HG03196 (cell line): Measurements from ENCODE around the gene AZU1.
"Not testable (repeated sequence)": the region's sequence is repeated elsewhere in the genome, so short reads cannot be mapped to it uniquely, and the experiment has no call there.

ENCODE experiments used
- ATAC-seq: cut with Tn5 transposase; IDR thresholded peaks from one replicate; pipeline ENCODE4 v1.9.1; 2021; ENCODE audit not compliant: unreplicated experiment

Gene AZU1

DNA sequence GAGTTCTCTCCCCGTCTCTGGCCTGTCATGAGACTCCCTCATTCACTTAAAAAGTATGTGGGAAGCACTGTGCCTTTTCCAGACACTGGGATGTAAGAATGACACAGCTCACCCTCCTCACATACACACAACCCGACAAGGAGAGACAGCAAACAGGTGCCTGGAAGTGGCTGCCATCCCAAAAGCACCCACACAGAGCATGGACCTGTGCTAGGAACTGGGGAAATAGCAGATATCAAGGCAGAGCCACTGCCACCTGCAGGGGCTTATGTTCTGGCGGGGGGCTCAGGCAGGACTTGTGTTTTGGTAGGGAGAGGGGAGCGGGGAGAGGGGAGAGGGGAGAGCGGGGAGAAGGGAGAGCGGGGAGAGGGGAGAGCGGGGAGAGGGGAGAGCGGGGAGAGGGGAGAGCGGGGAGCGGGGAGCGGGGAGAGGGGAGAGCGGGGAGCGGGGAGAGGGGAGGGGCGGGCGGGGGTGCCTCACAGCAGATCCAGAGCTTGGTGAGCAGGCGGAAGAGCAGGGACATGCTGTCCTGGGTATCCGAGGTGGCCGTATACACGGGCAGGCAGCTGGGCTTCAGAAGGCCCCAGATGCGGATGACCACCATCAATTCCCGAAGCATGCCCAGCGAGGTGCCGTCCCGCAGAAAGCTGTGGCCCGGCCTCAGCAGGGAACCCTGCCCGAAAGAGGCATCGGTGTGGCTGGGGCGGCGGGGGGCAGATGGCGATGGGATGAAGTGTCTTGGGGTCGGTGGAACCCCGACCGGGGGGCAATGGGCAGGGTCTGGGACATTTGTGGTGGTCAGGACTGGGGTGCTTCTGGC lies 44.0 kb downstream of the AZU1 start:
- ATAC-seq, result no peak

DNA sequence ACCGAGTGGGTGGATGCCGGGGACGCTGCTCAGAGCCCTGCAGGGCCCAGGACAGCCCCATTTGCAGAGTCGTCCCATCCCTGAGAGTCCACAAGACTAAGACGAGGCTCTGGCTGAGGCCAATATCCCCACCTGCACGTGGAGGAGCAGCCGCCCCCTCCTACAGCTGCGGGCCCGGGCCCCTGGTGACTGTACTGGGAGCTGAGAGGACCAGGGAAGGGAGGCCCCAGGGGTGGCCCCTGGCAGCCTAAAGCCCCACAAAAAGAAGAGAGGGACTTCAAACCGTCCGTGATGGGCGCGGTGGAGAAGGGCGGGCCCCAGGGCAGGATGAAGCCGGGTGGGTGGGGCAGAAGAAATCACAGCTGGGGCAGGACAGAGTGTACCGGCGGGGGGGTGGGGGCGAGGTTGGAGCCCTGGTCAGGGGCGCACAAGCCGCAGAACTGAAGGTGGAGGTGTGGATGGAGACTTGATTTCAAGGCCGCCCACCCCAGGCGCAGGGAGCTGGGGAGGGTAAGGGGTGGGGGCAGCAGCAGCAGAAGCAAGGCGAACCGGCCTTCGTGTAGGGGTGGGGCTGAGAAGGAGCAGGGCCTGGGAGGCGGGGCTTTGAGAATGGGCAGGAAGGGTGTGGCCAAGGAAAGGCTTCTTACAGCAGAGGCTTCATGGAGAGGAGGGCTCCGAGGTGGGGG lies 44.8 kb downstream of the AZU1 start:
- no peak for ATAC-seq

GRCh38 chr19:873084-873483 lies 45.4 kb downstream of the AZU1 start:
- ATAC-seq, result no peak

DNA sequence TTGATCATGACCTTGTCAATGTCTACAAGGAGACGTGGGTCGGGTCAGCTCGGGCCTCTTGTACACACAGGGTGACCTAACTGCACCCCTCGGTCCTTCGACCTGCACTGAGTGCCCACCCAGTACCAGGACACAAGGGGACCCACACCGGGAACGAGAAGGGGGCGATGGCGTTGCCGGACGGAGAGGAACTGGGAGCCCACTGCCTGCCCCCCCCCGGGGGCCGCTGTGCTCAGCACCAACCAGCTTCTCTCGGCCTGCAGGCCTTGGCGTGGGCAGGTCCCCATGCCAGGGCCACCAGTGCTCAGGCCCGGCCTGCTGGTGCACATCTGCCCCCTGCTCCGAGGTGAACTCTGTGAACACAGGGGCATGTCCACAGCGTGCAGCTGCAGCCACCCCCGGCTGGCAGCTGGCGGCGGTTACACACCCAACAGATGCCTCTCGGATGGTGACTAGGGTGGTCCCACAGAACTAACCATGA lies 46.0 kb downstream of the AZU1 start:
- ATAC-seq, result no peak

GRCh38 chr19:875265-875879 lies 47.7 kb downstream of the AZU1 start:
- no peak for ATAC-seq

DNA sequence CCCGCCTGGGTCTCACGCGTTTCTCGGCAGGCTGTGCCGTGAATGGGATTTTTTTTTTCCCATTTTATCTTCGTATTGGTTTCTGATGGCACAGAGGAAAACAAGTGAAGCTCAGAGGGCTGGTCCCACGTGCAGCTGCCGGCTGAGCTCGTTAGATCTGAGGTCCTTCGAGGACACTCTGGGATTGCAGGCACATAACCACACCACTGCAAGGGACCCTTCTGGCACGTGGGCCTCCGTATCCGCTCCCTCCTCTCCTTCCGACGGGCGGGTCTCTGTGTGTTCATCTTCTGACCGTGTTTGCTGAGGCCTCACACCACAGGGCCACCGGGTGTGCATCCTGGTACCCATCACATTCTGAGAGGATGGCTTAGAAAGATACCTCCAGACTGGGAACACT lies 48.5 kb downstream of the AZU1 start:
- ATAC-seq, result no peak

GRCh38 chr19:876780-877314 lies 49.2 kb downstream of the AZU1 start:
- no peak for ATAC-seq

DNA sequence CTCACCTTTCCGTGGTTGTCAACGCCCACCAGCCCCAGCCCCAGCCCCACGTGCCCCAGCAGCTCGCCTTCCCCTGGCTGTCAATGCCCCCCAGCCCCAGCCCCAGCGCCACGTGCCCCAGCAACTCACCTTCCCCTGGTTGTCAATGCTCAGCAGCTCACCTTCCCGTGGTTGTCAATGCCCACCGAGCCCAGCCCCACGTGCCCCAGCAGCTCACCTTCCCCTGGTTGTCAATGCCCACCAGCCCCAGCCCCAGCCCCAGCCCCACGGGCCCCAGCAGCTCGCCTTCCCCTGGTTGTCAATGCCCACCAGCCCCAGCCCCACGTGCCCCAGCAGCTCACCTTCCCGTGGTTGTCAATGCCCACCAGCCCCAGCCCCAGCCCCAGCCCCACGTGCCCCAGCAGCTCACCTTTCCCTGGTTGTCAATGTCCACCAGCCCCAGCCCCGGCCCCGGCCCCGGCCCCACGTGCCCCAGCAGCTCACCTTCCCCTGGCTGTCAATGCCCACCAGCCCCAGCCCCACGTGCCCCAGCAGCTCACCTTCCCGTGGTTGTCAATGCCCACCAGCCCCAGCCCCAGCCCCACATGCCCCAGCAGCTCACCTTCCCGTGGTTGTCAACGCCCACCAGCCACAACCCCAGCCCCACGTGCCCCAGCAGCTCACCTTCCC lies 50.5 kb downstream of the AZU1 start:
- not testable (repeated sequence) for ATAC-seq

DNA sequence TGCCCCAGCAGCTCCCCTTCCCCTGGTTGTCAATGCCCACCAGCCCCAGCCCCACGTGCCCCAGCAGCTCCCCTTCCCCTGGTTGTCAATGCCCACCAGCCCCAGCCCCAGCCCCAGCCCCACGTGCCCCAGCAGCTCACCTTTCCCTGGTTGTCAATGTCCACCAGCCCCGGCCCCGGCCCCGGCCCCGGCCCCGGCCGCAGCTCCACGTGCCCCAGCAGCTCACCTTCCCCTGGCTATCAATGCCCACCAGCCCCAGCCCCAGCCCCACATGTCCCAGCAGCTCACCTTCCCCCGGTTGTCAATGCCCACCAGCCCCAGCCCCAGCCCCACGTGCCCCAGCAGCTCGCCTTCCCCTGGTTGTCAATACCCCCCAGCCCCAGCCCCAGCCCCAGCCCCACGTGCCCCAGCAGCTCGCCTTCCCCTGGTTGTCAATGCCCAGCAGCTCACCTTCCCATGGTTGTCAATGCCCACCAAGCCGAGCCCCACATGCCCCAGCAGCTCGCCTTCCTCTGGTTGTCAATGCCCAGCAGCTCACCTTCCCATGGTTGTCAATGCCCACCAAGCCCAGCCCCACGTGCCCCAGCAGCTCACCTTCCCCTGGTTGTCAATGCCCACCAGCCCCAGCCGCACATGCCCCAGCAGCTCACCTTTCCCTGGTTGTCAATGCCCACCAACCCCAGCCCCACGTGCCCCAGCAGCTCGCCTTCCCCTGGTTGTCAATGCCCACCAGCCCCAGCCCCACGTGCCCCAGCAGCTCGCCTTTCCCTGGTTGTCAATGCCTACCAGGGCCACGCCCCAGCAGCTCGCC lies 51.3 kb downstream of the AZU1 start:
- ATAC-seq, result not testable (repeated sequence)

DNA sequence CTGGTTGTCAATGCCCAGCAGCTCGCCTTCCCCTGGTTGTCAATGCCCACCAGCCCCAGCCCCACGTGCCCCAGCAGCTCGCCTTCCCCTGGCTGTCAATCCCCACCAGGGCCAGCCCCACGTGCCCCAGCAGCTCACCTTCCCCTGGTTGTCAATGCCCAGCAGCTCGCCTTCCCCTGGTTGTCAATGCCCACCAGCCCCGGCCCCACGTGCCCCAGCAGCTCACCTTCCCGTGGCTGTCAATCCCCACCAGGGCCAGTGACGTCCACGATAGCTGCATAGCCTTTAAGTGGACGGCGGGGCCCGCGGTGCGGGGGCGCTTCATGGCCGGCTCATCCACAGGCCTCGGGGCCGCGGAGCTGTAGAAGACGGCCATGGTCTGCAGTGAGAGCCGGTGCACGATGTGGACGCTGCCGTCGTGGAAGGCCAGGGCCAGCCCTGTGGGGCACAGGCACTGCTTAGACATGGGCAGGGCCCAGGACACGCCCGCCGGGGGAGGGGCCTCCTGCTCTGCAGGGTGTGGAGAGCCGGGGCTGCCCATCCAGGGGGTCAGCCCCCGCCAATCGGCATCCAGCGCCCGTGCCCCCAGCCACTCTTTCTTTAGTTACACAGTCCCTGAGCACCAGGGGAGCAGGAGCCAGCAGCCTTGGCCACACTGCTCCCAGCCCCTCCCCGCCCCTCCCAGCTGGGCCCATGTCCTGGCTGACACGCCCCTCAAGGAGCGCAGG lies 52.2 kb downstream of the AZU1 start:
- no peak for ATAC-seq
